PC-3 (cell line): ENCODE data around the gene MT1X.

Experiments
- CTCF ChIP-seq: fragments of 300-600 bp; sonication (generic); conservative IDR thresholded peaks from 2 replicates; pipeline ENCODE4 v1.5.1; 2017; ENCODE audit warnings: antibody characterized with exemption, low read depth, mild to moderate bottlenecking, low read length
- EZH2 ChIP-seq: fragments of 300-600 bp; sonication (generic); IDR thresholded peaks from one replicate; pipeline ENCODE4 v1.6.1; 2017; ENCODE audit warnings: antibody characterized with exemption, mild to moderate bottlenecking, low read length; ENCODE audit not compliant: unreplicated experiment

- TF ChIP-seq CTCF, result no peak
- TF ChIP-seq EZH2, result no peak
Measured at GRCh38 chr16:56640076-56640475, 42.2 kb upstream of the MT1X start.
